A673 (cell line): ENCODE results near the gene PROZ.

ENCODE experiments used
- CTCF ChIP-seq: fragments of 300-800, 200-600 bp; sonication (generic); conservative IDR thresholded peaks from 2 replicates; pipeline ENCODE4 v1.5.1; 2017; ENCODE audit warnings: low read depth, mild to moderate bottlenecking, antibody characterized with exemption, low read length, moderate library complexity, mixed read lengths
- EZH2 ChIP-seq: fragments of 200-600 bp; sonication (generic); IDR thresholded peaks from 2 replicates; pipeline ENCODE4 v1.6.1; 2017; ENCODE audit warnings: borderline replicate concordance, low read depth, mild to moderate bottlenecking, mixed read lengths, antibody characterized with exemption, low read length; ENCODE audit not compliant: poor library complexity, severe bottlenecking

GRCh38 chr13:113152691-113152983, 5.8 kb upstream of the PROZ start:
- TF ChIP-seq EZH2, result no peak
- TF ChIP-seq CTCF, result no peak
